Measurements from ENCODE around the gene RSBN1L. TPM values are rescaled to one million over a fixed set of nuclear protein-coding genes. Genes with fewer than 3 reads are reported as not detected.

RSBN1L gene
- total and polyA plus RNA-seq, 2 donors (not counting 3 experiments of a cell fraction or from before 2014, with no cell fraction given): 3.0 to 13.1 TPM

GRCh38 chr7:77664715-77665114, 31.5 kb upstream of the RSBN1L start:
- no peaks in the 10 kb centered on the region for H3K9me3 ChIP-seq (replicated peaks; ENCODE audit: control insufficient read depth, insufficient read depth, low read length)
- FAIRE-seq (no peak), DNase-seq (ENCODE audit: low read depth, low spot score) (no peak)
- POLR2A ChIA-PET: interaction anchor here (0.6 kb wide), 1 partner anchor 283 kb away, joined by 3 read pairs; no protein-coding TSS in a partner anchor
- no peak overlapping the region for H3K4me3 ChIP-seq (replicated peaks in 1 of 3; ENCODE audit: insufficient read depth in 1 of 3, low read depth in 1 of 3, low read length in 3 of 3)
- H3K9ac ChIP-seq (replicated peaks; ENCODE audit: extremely low read depth, insufficient read depth, low read length): no peak overlapping the region
- H3K79me2 ChIP-seq (ENCODE audit: control insufficient read depth, insufficient read depth, low read length): no peaks in the 10 kb centered on the region
- H2AFZ ChIP-seq (ENCODE audit: low read depth, low read length): no peak overlapping the region
- no peak overlapping the region for H3K4me2 ChIP-seq (ENCODE audit: insufficient read depth, low read length)
- H3K9me1 ChIP-seq (replicated peaks; ENCODE audit: control insufficient read depth, extremely low read depth, insufficient read depth, low read length): no peaks in the 10 kb centered on the region
- no peaks in the 10 kb centered on the region for H4K20me1 ChIP-seq (replicated peaks; ENCODE audit: control insufficient read depth, extremely low read depth, insufficient read depth, low read length)
- intact Hi-C loops (cut with micrococcal nuclease): no loop called here
- H3K27ac ChIP-seq (ENCODE audit: insufficient read depth, low read depth, low read length): no peak overlapping the region
- dilution Hi-C loops (cut with MboI; ENCODE audit: extremely low pct_ligation_motif_present, low sequenced_read_pairs): no loop called here
- TF ChIP-seq CTCF (IDR thresholded peaks at IDR 0.05; ENCODE audit: extremely low read depth in 1 of 2, insufficient read depth in 1 of 2, low read depth in 1 of 2, low read length in 2 of 2) (no peak), MAX (IDR thresholded peaks at IDR 0.05; ENCODE audit: insufficient read depth, insufficient read length) (no peak)
- no peaks in the 10 kb centered on the region for H3K27me3 ChIP-seq (ENCODE audit: control insufficient read depth in 2 of 2, insufficient read depth in 2 of 2, low read length in 2 of 2)
- no peaks in the 10 kb centered on the region for H3K36me3 ChIP-seq (ENCODE audit: control insufficient read depth in 2 of 2, extremely low read depth in 1 of 2, insufficient read depth in 2 of 2, low read length in 2 of 2)
- CTCF ChIA-PET: interaction anchor here (1.2 to 1.7 kb wide), 2 partner anchors 13 to 95 kb away, joined by 3 to 7 read pairs; no protein-coding TSS in a partner anchor
- BruUV-seq (replicated peaks): no TSS peak
- H3K4me1 ChIP-seq (ENCODE audit: control insufficient read depth, extremely low read depth, insufficient read depth, low read length): no peaks in the 10 kb centered on the region

- POLR2A ChIA-PET: no interaction called here
- Histone ChIP-seq H3K27ac (ENCODE audit: insufficient read depth, low read depth, low read length) (no peak overlapping the region), H3K4me2 (ENCODE audit: insufficient read depth, low read length) (no peak overlapping the region), H3K9me3 (replicated peaks; ENCODE audit: control insufficient read depth, insufficient read depth, low read length) (no peaks in the 10 kb centered on the region), H4K20me1 (replicated peaks; ENCODE audit: control insufficient read depth, extremely low read depth, insufficient read depth, low read length) (no peaks in the 10 kb centered on the region), H3K9me1 (replicated peaks; ENCODE audit: control insufficient read depth, extremely low read depth, insufficient read depth, low read length) (no peaks in the 10 kb centered on the region), H2AFZ (ENCODE audit: low read depth, low read length) (no peak overlapping the region), H3K36me3 (ENCODE audit: control insufficient read depth in 2 of 2, extremely low read depth in 1 of 2, insufficient read depth in 2 of 2, low read length in 2 of 2) (no peaks in the 10 kb centered on the region), H3K4me3 (replicated peaks in 1 of 3; ENCODE audit: insufficient read depth in 1 of 3, low read depth in 1 of 3, low read length in 3 of 3) (no peak overlapping the region), H3K4me1 (ENCODE audit: control insufficient read depth, extremely low read depth, insufficient read depth, low read length) (no peaks in the 10 kb centered on the region), H3K9ac (replicated peaks; ENCODE audit: extremely low read depth, insufficient read depth, low read length) (no peak overlapping the region), H3K27me3 (ENCODE audit: control insufficient read depth in 2 of 2, insufficient read depth in 2 of 2, low read length in 2 of 2) (no peaks in the 10 kb centered on the region), H3K79me2 (ENCODE audit: control insufficient read depth, insufficient read depth, low read length) (no peaks in the 10 kb centered on the region)
- FAIRE-seq (no peak), DNase-seq (ENCODE audit: low read depth, low spot score) (no peak)
- intact Hi-C loops (cut with micrococcal nuclease) (no loop called here), dilution Hi-C loops (cut with MboI; ENCODE audit: extremely low pct_ligation_motif_present, low sequenced_read_pairs) (no loop called here)
- TF ChIP-seq CTCF (IDR thresholded peaks at IDR 0.05; ENCODE audit: extremely low read depth in 1 of 2, insufficient read depth in 1 of 2, low read depth in 1 of 2, low read length in 2 of 2): no peak
- TF ChIP-seq EZH2 (IDR thresholded peaks at IDR 0.05; ENCODE audit: borderline replicate concordance, low read depth, low read length, severe bottlenecking): no peak
- TF ChIP-seq GATA2 (IDR thresholded peaks at IDR 0.05; ENCODE audit: insufficient read depth, insufficient read length, low read depth, low read length): no peak
- no peak for TF ChIP-seq POLR2A (IDR thresholded peaks at IDR 0.05; ENCODE audit: low read depth, low read length)
- TF ChIP-seq JUN (IDR thresholded peaks at IDR 0.05; ENCODE audit: borderline replicate concordance, insufficient read depth, insufficient read length, low read depth): no peak
- TF ChIP-seq POLR2AphosphoS5 (IDR thresholded peaks at IDR 0.05; ENCODE audit: insufficient read depth, low read depth, low read length): no peak
- no peak for TF ChIP-seq MAX (IDR thresholded peaks at IDR 0.05; ENCODE audit: insufficient read depth, insufficient read length)
- CTCF ChIA-PET: interaction anchor here (1.2 to 1.7 kb wide), 2 partner anchors 14 to 94 kb away, joined by 3 to 7 read pairs; no protein-coding TSS in a partner anchor
- BruUV-seq (replicated peaks): no TSS peak
Observed at GRCh38 chr7:77665161-77665560, 31.1 kb upstream of the RSBN1L start.
